HCT116 (cell line): ENCODE results near the gene COG8.

Experiments
- ATF3 ChIP-seq: IDR thresholded peaks from 2 replicates; pipeline ENCODE4 v1.6.1; 2012
- CTCF ChIP-seq, 3 experiments: fragments of 200-600 bp in 1 of 3; sonication (generic) in 1 of 3; IDR thresholded peaks in 2 of 3; conservative IDR thresholded peaks in 1 of 3; 2 replicates each; pipeline ENCODE4 v1.5.1; 2012 to 2017; ENCODE audit warnings: low read depth in 2 of 3, low read length in 2 of 3, antibody characterized with exemption in 1 of 3, borderline replicate concordance in 1 of 3, control low read depth in 1 of 3, mild to moderate bottlenecking in 1 of 3, mixed read lengths in 1 of 3, mixed run types in 1 of 3, moderate library complexity in 1 of 3; ENCODE audit not compliant: insufficient read depth in 1 of 3
- ELF1 ChIP-seq: IDR thresholded peaks from 2 replicates; pipeline ENCODE4 v1.6.1; 2012; ENCODE audit warnings: low read depth, borderline replicate concordance
- EZH2 ChIP-seq: fragments of 200-600 bp; sonication (generic); IDR thresholded peaks from 2 replicates; pipeline ENCODE4 v1.6.1; 2017; ENCODE audit warnings: antibody characterized with exemption, mixed run types
- FOSL1 ChIP-seq: IDR thresholded peaks from 2 replicates; pipeline ENCODE4 v1.6.1; 2012; ENCODE audit warnings: low read depth
- JUND ChIP-seq: IDR thresholded peaks from 2 replicates; pipeline ENCODE4 v1.6.1; 2012
- MAX ChIP-seq: IDR thresholded peaks from 2 replicates; pipeline ENCODE4 v1.6.1; 2012
- SP1 ChIP-seq: IDR thresholded peaks from 2 replicates; pipeline ENCODE4 v1.6.1; 2012; ENCODE audit warnings: low read depth
- TCF7L2 ChIP-seq: IDR thresholded peaks from 2 replicates; pipeline ENCODE4 v1.7.0; 2011; ENCODE audit warnings: borderline replicate concordance, inconsistent platforms; ENCODE audit not compliant: insufficient read depth, insufficient read length; ENCODE audit errors: extremely low read depth
- ZBTB33 ChIP-seq: IDR thresholded peaks from 2 replicates; pipeline ENCODE4 v1.6.1; 2011; ENCODE audit warnings: mild to moderate bottlenecking, low read length, moderate library complexity; ENCODE audit not compliant: insufficient replicate concordance; ENCODE audit errors: extremely low read depth
- ZFX ChIP-seq: fragments of 450-650 bp; IDR thresholded peaks from 2 replicates; pipeline ENCODE4 v1.6.1; 2017
- ZNF274 ChIP-seq: fragments of 200-500 bp; sonication (Bioruptor generic); IDR thresholded peaks from 2 replicates; pipeline ENCODE4 v1.6.1; 2014; ENCODE audit warnings: mild to moderate bottlenecking, low read depth, low read length, inconsistent platforms

GRCh38 chr16:69334696-69335095 is 4.7 kb downstream of the COG8 start:
- no peak for TF ChIP-seq CTCF (IDR thresholded peaks at IDR 0.05 in 2 of 3, conservative IDR thresholded peaks at IDR 0.05 in 1 of 3; ENCODE audit: borderline replicate concordance in 1 of 3, insufficient read depth in 1 of 3, low read depth in 2 of 3, low read length in 2 of 3)
- no peak for TF ChIP-seq TCF7L2
- no peak for TF ChIP-seq ATF3
- no peak for TF ChIP-seq MAX
- no peak for TF ChIP-seq EZH2
- no peak for TF ChIP-seq ZFX
- no peak for TF ChIP-seq ELF1
- no peak for TF ChIP-seq ZBTB33
- no peak for TF ChIP-seq FOSL1
- no peak for TF ChIP-seq ZNF274
- no peak for TF ChIP-seq SP1
- TF ChIP-seq JUND = no peak
